Stimulated activated CD8-positive, alpha-beta memory T cell treated with anti-CD3 and anti-CD28 coated beads, Interleukin-15, amount 100 ng/mL, for 48 hours (primary cell): ENCODE results near the gene CNTN4.

ENCODE experiments used
- DNase-seq, 2 donors: peaks; one replicate each; pipeline ENCODE4 v3.0.0-alpha.2; 2020; ENCODE audit warnings: low read depth in 2 of 2

The CNTN4 gene

GRCh38 chr3:2266606-2267005, 167.9 kb downstream of the CNTN4 start:
- no peak for DNase-seq

GRCh38 chr3:2268779-2269178, 170.1 kb downstream of the CNTN4 start:
- no peak for DNase-seq

GRCh38 chr3:2274526-2274925, 175.9 kb downstream of the CNTN4 start:
- DNase-seq, result no peak

- DNase-seq, result no peak
Observed at GRCh38 chr3:2283818-2284217, 185.2 kb downstream of the CNTN4 start.

- DNase-seq, result no peak
Observed at GRCh38 chr3:2300938-2301337, 202.3 kb downstream of the CNTN4 start.

- no peak for DNase-seq
Observed at GRCh38 chr3:2301361-2301760, 202.7 kb downstream of the CNTN4 start.

GRCh38 chr3:2303566-2303965, 204.9 kb downstream of the CNTN4 start:
- DNase-seq, result no peak

GRCh38 chr3:2311022-2311421, 212.4 kb downstream of the CNTN4 start:
- no peak for DNase-seq

GRCh38 chr3:2317521-2317920, 218.9 kb downstream of the CNTN4 start:
- DNase-seq, result no peak

- DNase-seq, result no peak
Observed at GRCh38 chr3:2334921-2335320, 236.3 kb downstream of the CNTN4 start.

- no peak for DNase-seq
Observed at GRCh38 chr3:2343031-2343682, 244.5 kb downstream of the CNTN4 start.

GRCh38 chr3:2352134-2352762, 253.6 kb downstream of the CNTN4 start:
- no peak for DNase-seq

GRCh38 chr3:2354702-2355101, 256.0 kb downstream of the CNTN4 start:
- no peak for DNase-seq

- no peak for DNase-seq
Observed at GRCh38 chr3:2356298-2356950, 257.8 kb downstream of the CNTN4 start.

- no peak for DNase-seq
Observed at GRCh38 chr3:2360815-2361214, 262.1 kb downstream of the CNTN4 start.

GRCh38 chr3:2362122-2362521, 263.5 kb downstream of the CNTN4 start:
- no peak for DNase-seq

GRCh38 chr3:2363854-2364253, 265.2 kb downstream of the CNTN4 start:
- no peak for DNase-seq

GRCh38 chr3:2370317-2370716, 271.7 kb downstream of the CNTN4 start:
- no peak for DNase-seq

GRCh38 chr3:2372306-2372705, 273.6 kb downstream of the CNTN4 start:
- DNase-seq, result no peak

GRCh38 chr3:2375376-2375775, 276.7 kb downstream of the CNTN4 start:
- DNase-seq, result no peak

GRCh38 chr3:2377281-2377680, 278.6 kb downstream of the CNTN4 start:
- no peak for DNase-seq

GRCh38 chr3:2390926-2391532, 292.4 kb downstream of the CNTN4 start:
- no peak for DNase-seq

GRCh38 chr3:2391896-2392295, 293.2 kb downstream of the CNTN4 start:
- DNase-seq, result no peak
